ENCODE measurements around the gene METAP1D. TPM values are rescaled to one million over a fixed set of nuclear protein-coding genes. Genes with fewer than 3 reads are reported as not detected.
"Not testable (repeated sequence)": the region's sequence is repeated elsewhere in the genome, so short reads cannot be mapped to it uniquely, and the experiment has no call there.

METAP1D gene
- total RNA-seq, 3 donors from 2014 or later = 5.1 to 5.9 (median 5.1) TPM

DNA sequence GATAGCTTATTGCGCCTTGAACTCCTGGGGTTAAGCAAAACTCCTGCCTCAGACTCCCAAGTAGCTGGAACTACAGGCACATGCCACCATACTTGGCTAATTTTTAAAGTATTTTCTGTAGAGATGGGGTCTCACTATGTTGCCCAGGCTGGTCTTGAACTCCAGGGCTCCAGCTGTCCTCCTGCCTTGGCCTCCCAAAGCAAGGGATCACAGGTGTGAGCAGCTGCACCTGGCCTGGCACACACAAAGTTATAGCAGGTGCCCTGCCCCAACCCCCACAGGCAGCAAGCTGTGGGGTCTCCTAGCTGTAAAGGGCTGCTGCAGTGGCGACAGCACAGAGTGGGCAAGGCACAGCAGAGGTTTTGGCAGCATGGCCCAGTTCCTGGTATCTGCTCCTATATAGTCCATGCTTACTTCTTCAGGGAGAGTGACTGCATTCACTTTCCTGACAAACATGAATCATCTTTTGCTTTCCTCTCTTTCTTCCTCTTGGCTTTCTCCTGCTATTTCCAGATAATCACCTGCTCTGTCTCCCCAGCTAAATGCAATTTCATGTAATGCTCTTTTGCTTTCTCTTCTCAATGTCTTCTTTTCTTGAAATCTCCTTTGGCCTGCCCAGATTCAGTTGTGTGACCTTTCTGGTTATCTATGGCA lies 27.3 kb upstream of the METAP1D start:
- ATAC-seq (no peak), DNase-seq (no peak)
- H3K4me3 Mint-ChIP-seq = no peak overlapping the region
- H3K36me3 Mint-ChIP-seq (ENCODE audit: insufficient read depth) = peaks cover 33% of the 10 kb centered on the region
- H3K9me3 Mint-ChIP-seq = no peaks in the 10 kb centered on the region
- no peaks in the 10 kb centered on the region for H3K27me3 Mint-ChIP-seq (ENCODE audit: low read depth)
- H3K4me1 Mint-ChIP-seq (ENCODE audit: low read depth) = no peaks in the 10 kb centered on the region

DNA sequence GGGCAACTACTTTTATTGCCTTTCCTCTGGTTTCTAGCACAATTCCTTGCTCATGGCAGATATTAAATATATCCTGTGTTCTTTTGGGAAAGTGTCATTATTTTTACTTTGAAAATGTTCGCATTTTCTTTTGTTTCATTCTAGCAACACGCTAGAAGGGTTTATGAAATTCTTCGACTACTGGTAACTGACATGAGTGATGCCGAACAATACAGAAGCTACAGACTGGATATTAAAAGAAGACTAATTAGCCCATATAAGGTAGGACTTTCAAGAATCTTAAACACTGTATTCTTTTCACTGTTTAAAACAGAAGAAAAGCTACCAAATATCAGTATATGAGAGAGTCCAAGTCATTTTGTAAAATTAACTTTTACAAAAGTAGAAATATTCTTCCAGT lies 20.6 kb upstream of the METAP1D start:
- no peaks in the 10 kb centered on the region for H3K27me3 Mint-ChIP-seq (ENCODE audit: low read depth)
- H3K4me1 Mint-ChIP-seq (ENCODE audit: low read depth) = no peaks in the 10 kb centered on the region
- ATAC-seq = no peak
- no peak overlapping the region for H3K4me3 Mint-ChIP-seq
- H3K36me3 Mint-ChIP-seq (ENCODE audit: insufficient read depth) = peaks cover 50% of the 10 kb centered on the region
- no peaks in the 10 kb centered on the region for H3K9me3 Mint-ChIP-seq
- no peak for DNase-seq

DNA sequence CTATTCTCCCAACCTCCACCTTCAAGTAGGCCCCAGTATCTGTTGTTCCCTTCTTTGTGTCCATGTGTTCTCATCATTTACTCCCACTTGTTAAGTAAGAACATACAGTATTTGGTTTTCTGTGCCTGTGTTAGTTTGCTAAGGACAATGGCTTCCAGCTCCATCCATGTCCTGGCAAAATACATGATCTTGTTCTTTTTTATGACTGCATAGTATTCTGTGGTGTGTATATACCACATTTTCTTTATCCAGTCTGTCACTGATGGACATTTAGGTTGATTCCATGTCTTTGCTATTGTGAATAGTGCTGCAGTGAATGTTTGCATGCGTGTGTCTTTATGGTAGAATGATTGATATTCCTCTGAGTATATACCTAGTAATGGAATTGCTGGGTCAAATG lies 15.8 kb upstream of the METAP1D start:
- H3K9me3 Mint-ChIP-seq; H3K4me1 Mint-ChIP-seq (ENCODE audit: low read depth); ATAC-seq; H3K27me3 Mint-ChIP-seq (ENCODE audit: low read depth); DNase-seq; H3K4me3 Mint-ChIP-seq: not testable (repeated sequence)
- H3K36me3 Mint-ChIP-seq (ENCODE audit: insufficient read depth) = peaks cover 28% of the 10 kb centered on the region

DNA sequence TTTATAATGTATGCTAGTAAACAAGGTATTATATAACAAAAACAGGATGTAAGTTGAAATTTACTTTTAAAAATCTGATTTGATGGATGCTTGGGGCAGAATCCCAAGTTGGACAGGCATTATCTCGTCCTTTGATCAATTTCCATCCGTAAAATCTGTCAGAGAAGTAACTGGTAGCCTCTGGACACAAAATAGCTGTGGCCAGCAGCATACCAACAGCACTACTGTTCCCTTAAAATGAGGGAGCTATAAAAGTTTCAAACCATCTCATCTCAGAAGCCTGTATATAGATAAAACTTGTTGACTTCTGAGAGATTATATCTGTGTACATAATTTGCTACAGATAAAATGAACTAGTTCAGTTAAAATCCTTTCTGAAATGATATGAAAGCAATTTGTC lies 14.7 kb upstream of the METAP1D start:
- H3K36me3 Mint-ChIP-seq (ENCODE audit: insufficient read depth) = peaks cover 21% of the 10 kb centered on the region
- no peak overlapping the region for H3K4me3 Mint-ChIP-seq
- ATAC-seq (no peak), DNase-seq (no peak)
- H3K9me3 Mint-ChIP-seq = no peaks in the 10 kb centered on the region
- H3K4me1 Mint-ChIP-seq (ENCODE audit: low read depth) = no peaks in the 10 kb centered on the region
- no peaks in the 10 kb centered on the region for H3K27me3 Mint-ChIP-seq (ENCODE audit: low read depth)

DNA sequence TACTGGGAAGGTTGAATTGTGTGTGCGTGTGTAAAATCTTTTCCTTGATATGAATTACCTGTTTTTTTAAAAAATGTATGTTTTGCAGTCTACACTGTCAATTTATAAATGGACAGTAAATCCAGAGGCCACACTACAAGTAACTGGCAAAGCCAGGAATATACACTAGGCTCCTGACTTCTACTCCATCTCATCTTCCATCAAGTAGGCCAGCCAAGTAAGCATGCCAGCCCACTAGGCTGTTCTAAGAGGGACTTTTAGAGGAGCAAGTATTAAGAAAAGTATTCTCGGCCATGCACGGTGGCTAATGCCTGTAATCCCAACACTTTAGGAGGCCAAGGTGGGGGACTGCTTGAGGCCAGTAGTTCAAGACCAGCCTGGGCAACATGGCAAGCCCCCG lies 13.0 kb upstream of the METAP1D start:
- DNase-seq (no peak), ATAC-seq (no peak)
- Mint-ChIP-seq H3K4me3 (no peak overlapping the region), H3K27me3 (ENCODE audit: low read depth) (no peaks in the 10 kb centered on the region), H3K36me3 (ENCODE audit: insufficient read depth) (peaks cover 18% of the 10 kb centered on the region), H3K9me3 (no peaks in the 10 kb centered on the region), H3K4me1 (ENCODE audit: low read depth) (peaks cover 2% of the 10 kb centered on the region)

DNA sequence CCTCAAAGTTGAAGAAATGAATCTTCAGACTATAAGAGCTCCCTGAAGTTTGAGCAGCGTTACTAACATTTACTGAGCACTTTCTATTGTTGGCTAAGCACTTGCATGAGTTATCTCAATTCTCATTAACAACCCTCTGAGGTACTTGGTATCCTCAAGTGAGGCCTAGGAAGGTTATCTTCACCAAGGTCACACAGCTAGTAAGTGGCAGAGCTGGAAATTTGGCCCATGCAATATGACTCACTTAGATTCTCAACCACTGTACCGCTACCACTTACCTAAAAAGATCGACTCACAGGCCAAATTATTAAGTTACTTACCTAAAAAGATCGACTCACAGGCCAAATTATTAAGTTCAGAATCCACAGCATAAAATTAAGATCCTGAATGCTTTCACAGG lies 8.7 kb upstream of the METAP1D start:
- peak in 1 of 2 donors; percentile 32 for ATAC-seq
- H3K9me3 Mint-ChIP-seq = no peaks in the 10 kb centered on the region

DNA sequence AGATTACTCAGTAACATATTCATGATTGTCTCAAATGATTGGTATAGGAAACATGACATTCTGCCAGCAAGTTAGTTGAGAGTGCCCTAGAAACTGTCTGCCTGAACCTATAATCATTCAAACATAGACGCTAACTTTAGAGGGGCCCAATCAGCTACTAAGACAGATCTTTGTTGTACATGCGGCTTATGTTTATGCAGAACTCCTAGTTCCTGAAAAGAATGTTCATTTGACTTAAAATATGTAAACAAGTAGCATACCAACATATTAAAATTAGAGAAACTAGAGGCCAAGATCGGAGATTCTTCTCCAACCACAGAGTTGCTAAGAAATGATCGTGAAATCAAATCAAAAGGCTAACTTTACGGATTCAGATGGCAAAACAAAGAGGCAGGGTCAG lies 4.2 kb upstream of the METAP1D start:
- DNase-seq (no peak), ATAC-seq (no peak)
- Mint-ChIP-seq H3K27me3 (ENCODE audit: low read depth) (peaks cover 9% of the 10 kb centered on the region), H3K36me3 (ENCODE audit: insufficient read depth) (no peaks in the 10 kb centered on the region), H3K9me3 (no peaks in the 10 kb centered on the region), H3K4me1 (ENCODE audit: low read depth) (peaks cover 17% of the 10 kb centered on the region), H3K4me3 (no peak overlapping the region)

More for the DNA sequence above, 8.7 kb upstream of the METAP1D start:
- H3K27me3 Mint-ChIP-seq (ENCODE audit: low read depth) = peaks cover 6% of the 10 kb centered on the region
- H3K36me3 Mint-ChIP-seq (ENCODE audit: insufficient read depth) = no peaks in the 10 kb centered on the region
- no peak for DNase-seq
- H3K4me1 Mint-ChIP-seq (ENCODE audit: low read depth) = peaks cover 2% of the 10 kb centered on the region
- no peak overlapping the region for H3K4me3 Mint-ChIP-seq

DNA sequence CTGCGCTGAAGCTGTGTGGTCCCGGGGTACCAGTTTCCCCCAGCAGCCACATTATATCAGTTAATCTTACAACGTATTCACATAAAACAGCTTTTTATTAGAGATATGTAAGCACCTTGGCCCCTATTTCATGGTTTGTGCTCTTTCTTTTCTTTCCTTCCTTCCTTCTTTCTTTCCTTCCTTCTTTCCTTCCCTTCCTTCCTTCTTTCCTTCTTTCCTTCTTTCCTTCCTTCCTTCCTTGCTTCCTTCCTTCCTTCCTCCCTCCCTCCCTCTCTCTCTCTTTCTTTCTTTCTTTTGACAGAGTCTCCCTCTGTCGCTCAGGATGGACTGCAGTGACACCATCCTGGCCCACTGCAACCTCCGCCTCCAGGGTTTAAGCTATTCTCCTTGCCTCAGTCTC lies 3.7 kb upstream of the METAP1D start:
- Mint-ChIP-seq H3K9me3 (no peaks in the 10 kb centered on the region), H3K27me3 (ENCODE audit: low read depth) (peaks cover 9% of the 10 kb centered on the region), H3K4me1 (ENCODE audit: low read depth) (peaks cover 19% of the 10 kb centered on the region), H3K4me3 (no peak overlapping the region), H3K36me3 (ENCODE audit: insufficient read depth) (no peaks in the 10 kb centered on the region)
- no peak for ATAC-seq
- DNase-seq = no peak

DNA sequence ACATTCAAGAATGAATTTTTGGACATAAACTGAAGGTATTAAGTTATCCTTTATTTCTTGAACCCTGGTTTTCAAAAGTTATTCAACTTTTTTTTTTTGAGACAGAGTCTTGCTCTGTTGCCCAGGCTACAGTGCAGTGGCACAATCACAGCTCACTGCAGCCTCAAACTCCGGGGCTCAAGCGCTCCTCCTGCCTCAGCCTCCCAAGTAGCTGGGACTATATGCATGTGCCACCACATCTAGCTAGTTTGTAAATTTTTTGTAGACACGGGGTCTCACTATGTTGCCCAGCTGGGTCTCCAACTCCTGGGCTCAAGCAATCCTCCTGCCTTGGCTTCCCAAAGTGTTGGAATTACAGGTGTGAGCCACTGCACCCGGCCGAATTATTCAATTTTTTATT lies 2.7 kb upstream of the METAP1D start:
- H3K9me3 Mint-ChIP-seq; H3K27me3 Mint-ChIP-seq (ENCODE audit: low read depth); H3K36me3 Mint-ChIP-seq (ENCODE audit: insufficient read depth); H3K4me3 Mint-ChIP-seq; DNase-seq; ATAC-seq: not testable (repeated sequence)
- peaks cover 20% of the 10 kb centered on the region for H3K4me1 Mint-ChIP-seq (ENCODE audit: low read depth)

DNA sequence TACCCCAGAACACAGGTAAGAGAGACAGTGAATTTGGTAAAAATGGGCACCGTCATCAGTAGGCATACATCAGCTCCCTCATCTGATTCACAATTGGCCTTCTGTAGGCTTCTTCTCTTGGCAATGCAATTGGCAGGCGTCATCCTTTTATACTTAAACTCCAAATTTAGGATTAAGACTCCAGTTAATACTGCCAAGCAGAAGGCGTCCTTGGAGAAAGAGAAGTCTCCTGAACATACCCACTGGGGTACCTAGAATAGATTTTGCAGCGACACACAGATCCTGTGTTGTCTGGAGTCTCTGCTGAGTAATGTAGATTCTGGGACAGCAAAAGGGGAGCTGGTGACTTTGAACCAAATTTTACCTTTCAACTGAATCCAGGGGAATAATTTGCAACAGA lies 592 bp upstream of the METAP1D start:
- DNase-seq (no peak), ATAC-seq (no peak)
- Mint-ChIP-seq H3K4me1 (ENCODE audit: low read depth) (peaks cover 20% of the 10 kb centered on the region), H3K4me3 (peak overlapping the region; percentile 89), H3K36me3 (ENCODE audit: insufficient read depth) (no peaks in the 10 kb centered on the region), H3K27me3 (ENCODE audit: low read depth) (peaks cover 9% of the 10 kb centered on the region), H3K9me3 (no peaks in the 10 kb centered on the region)

DNA sequence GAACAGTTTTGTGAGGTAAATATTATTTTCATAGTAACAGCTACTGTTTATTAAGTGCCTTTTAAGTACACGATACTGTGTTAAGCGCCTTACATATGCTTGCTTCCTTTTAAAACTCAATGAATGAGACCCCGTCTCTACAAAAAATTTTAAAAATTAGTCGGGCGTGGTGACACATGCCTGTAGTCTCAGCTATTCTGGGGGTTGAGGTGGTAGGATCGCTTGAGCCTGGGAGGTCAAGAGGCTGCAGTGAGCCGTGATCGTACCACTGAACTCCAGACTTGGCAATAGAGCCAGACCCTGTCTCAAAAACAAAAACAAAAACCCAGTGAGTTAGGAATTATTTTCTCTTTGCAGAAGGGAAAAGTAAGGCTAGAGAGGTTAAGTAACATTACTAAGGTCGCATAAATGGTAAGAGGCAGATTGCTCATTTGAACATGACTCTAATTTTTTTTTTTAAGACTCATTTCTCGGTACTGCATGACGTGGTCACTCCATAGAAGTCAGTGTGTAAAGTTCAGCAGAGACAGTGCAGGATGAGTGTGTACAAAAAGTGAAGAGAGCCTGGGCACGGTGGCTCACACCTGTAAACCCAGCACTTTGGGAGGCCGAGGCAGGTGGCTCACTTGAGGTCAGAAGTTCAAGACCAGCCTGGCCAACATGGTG lies 1.1 kb downstream of the METAP1D start:
- peaks cover 4% of the 10 kb centered on the region for H3K27me3 Mint-ChIP-seq (ENCODE audit: low read depth)
- no peaks in the 10 kb centered on the region for H3K36me3 Mint-ChIP-seq (ENCODE audit: insufficient read depth)
- DNase-seq (no peak), ATAC-seq (no peak)
- H3K4me1 Mint-ChIP-seq (ENCODE audit: low read depth) = peaks cover 20% of the 10 kb centered on the region
- H3K9me3 Mint-ChIP-seq = no peaks in the 10 kb centered on the region
- H3K4me3 Mint-ChIP-seq = peak overlapping the region; percentile 89

DNA sequence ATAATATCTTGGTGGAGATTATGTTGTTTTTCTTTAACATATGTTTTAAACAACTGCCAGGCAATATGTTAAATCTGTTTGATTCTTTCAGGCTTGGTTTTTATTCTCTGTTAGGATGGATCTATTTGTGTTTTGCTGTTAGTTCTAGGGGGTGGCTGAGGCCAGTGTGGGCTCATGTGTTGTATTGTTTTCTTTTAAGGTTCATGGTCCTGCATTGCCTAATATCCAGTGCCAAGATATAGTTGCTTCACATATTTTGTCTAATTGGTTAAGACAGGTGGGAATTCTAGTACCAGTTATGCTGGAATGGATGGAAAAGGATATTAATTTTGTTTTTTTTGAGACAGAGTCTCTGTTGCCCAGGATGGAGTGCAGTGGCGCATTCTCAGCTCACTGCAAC lies 7.6 kb downstream of the METAP1D start:
- H3K27me3 Mint-ChIP-seq (ENCODE audit: low read depth) = no peaks in the 10 kb centered on the region
- no peaks in the 10 kb centered on the region for H3K9me3 Mint-ChIP-seq
- H3K36me3 Mint-ChIP-seq (ENCODE audit: insufficient read depth) = peaks cover 7% of the 10 kb centered on the region
- no peak for DNase-seq
- ATAC-seq = no peak
- H3K4me3 Mint-ChIP-seq = no peak overlapping the region
- peaks cover 13% of the 10 kb centered on the region for H3K4me1 Mint-ChIP-seq (ENCODE audit: low read depth)

DNA sequence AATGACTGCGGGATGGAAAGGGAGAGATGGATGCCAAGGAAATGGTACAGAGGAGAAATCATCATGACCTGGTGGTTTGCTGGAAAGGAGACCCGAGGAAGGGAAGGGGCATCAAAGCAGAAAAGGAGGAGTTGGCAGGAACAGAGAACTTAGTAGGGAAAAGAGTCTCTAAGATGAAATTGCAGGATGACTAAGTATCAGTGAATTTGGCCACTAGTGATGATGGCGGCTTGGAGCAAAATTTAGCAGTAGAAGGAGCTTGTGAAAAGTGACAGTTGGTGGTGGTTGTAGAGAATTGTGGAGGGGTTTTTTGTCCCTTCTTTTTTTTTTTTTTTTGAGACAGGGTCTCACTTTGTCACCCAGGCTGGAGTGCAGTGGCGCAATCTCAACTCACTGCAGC lies 10.1 kb downstream of the METAP1D start:
- H3K36me3 Mint-ChIP-seq (ENCODE audit: insufficient read depth) = peaks cover 7% of the 10 kb centered on the region
- ATAC-seq = no peak
- no peak overlapping the region for H3K4me3 Mint-ChIP-seq
- peaks cover 16% of the 10 kb centered on the region for H3K4me1 Mint-ChIP-seq (ENCODE audit: low read depth)
- no peaks in the 10 kb centered on the region for H3K9me3 Mint-ChIP-seq
- H3K27me3 Mint-ChIP-seq (ENCODE audit: low read depth) = no peaks in the 10 kb centered on the region
- no peak for DNase-seq

DNA sequence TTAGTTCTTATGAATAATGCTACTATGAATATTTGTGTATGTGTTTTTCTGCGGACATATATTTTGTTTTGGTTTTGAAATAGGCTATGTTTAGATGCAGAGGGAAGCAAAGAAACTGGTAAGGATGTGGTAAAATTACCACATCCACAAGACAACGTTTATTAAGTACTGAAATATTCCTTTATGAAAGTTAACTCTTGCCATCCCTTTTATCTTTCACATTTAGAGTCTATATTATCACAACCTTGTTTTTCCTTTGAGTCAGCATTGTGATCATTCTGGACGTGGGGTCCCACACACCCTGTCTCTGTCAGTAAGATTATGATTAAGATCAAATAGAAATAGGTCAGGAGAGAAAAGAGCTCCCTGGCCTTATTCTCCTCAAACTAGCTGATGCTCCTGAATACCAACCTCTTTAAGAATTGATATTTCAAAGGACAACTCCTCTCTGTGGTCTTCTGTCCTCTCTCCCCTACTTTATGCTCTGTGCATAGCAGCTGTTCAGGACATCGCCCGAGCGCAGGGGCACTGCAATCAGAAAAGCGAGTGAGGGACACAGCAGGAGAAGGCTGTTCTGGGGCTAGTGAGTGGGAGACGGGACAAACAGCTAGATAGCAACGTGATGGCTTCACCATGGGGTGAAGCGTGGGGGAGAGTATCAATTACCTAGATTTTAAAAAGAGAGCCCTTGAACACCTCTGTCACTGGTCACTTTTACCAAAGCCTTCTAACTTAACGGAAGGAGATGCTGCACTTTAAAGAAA lies 12.2 kb downstream of the METAP1D start:
- Mint-ChIP-seq H3K4me3 (peak overlapping the region; percentile 5), H3K27me3 (ENCODE audit: low read depth) (no peaks in the 10 kb centered on the region), H3K4me1 (ENCODE audit: low read depth) (peaks cover 16% of the 10 kb centered on the region), H3K36me3 (ENCODE audit: insufficient read depth) (peaks cover 9% of the 10 kb centered on the region), H3K9me3 (no peaks in the 10 kb centered on the region)
- DNase-seq (no peak), ATAC-seq (no peak)
